ENCODE results near the gene FAM181B. TPM values are rescaled to one million over a fixed set of nuclear protein-coding genes. Genes with fewer than 3 reads are reported as not detected.

The FAM181B gene
- total and polyA plus RNA-seq, 3 donors from 2014 or later = 0.45 to 1.2 (median 1.1) TPM

DNA sequence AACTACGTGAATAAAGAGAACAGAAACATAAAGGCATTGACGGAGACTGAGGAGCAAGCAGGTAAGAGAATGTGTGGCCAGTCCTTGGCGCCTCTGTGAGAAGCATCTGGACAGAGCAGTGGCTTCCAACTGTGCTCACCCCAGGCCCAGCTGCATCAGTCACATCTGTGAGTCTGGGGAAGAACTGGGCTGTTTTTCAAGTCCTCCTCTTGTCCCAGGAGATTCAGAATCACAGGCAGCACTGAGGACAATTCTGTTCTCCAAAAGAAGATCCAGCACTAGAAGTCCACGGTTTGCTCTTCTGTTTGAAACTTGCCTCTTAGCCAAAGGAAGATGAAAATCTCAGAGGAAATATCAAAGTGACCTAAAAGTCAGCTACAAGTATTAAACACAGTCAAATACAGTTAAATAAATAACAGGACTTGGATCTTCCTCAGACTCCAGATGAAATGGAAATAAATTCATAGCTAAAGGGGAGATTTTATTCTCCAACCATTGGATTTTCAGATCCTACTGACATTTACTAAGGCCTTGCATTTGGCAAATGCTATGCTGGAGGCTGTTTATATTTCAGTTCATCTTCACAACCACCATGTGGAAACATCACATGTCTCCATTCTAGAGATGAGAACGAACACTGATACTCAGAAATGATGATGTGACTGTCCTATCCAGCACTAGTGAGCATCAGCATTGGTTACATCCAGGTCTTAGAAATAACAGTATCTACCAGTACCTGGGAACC lies 14.1 kb downstream of the FAM181B start:
- 66 to 74% methylated on average over 5 of the region's 5 CpGs for WGBS, 2 donors
- DNase-seq = no peak
- no peaks in the 10 kb centered on the region for H3K9me3 ChIP-seq
- no peaks in the 10 kb centered on the region for H3K27me3 ChIP-seq
- no peak overlapping the region for H3K4me3 ChIP-seq
- H3K4me1 ChIP-seq = no peaks in the 10 kb centered on the region
- no peaks in the 10 kb centered on the region for H3K36me3 ChIP-seq (ENCODE audit: low read depth, missing control alignments)
- TF ChIP-seq POLR2A (IDR thresholded peaks at IDR 0.05) = no peak
- TF ChIP-seq, protein P1, sequence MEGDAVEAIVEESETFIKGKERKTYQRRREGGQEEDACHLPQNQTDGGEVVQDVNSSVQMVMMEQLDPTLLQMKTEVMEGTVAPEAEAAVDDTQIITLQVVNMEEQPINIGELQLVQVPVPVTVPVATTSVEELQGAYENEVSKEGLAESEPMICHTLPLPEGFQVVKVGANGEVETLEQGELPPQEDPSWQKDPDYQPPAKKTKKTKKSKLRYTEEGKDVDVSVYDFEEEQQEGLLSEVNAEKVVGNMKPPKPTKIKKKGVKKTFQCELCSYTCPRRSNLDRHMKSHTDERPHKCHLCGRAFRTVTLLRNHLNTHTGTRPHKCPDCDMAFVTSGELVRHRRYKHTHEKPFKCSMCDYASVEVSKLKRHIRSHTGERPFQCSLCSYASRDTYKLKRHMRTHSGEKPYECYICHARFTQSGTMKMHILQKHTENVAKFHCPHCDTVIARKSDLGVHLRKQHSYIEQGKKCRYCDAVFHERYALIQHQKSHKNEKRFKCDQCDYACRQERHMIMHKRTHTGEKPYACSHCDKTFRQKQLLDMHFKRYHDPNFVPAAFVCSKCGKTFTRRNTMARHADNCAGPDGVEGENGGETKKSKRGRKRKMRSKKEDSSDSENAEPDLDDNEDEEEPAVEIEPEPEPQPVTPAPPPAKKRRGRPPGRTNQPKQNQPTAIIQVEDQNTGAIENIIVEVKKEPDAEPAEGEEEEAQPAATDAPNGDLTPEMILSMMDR (IDR thresholded peaks at IDR 0.05) = no peak
- H3K27ac ChIP-seq = no peak overlapping the region
- intact Hi-C loops (cut with DNase I; ENCODE audit: low total_unique reads) = no loop called here

DNA sequence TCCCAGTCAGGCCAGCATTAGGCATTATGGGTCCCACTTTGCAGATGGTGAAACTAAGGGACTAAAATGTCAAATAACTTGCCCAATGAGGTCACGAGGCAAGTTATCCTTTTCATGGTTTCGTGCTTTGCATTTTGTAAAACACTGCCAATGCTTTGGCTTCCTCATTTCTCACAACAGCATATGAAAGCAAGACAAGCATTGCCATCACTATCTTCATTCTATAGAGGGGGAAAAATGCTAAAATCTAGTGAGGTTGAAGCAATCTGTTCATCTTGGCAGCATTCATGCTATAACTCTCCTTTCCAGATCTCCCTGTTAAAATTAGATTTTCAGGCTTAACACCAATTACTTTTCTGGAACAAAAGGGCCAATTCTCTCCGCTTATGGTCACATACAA lies 14.8 kb downstream of the FAM181B start:
- Histone ChIP-seq H3K4me3 (no peak overlapping the region), H3K27ac (no peak overlapping the region), H3K27me3 (no peaks in the 10 kb centered on the region), H3K36me3 (ENCODE audit: low read depth, missing control alignments) (no peaks in the 10 kb centered on the region), H3K9me3 (no peaks in the 10 kb centered on the region), H3K4me1 (no peaks in the 10 kb centered on the region)
- intact Hi-C loops (cut with DNase I; ENCODE audit: low total_unique reads) = no loop called here
- TF ChIP-seq POLR2A (IDR thresholded peaks at IDR 0.05) = no peak
- TF ChIP-seq, protein P1 (IDR thresholded peaks at IDR 0.05) = no peak
- DNase-seq = no peak
- 47 to 54% methylated on average over 3 of the region's 3 CpGs for WGBS, 2 donors

DNA sequence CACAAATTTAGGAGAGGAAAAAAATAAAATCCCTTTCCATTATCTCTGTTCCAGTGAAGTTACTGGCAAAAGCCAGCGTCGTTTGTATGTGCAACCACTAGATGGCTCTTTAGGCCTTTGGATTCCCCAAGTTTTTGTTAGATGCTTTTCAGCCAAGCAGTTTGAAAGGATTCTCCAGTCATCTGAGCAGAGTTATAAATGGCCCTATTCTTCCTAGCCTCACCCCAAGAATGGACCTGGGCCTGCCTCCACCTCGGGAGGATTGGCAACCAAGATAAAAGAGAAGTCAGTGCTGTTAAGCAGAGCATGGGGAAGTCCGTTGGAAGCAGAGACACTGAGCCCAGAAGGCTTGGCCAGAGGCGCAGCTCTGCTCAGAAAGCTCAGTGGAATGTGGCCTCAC lies 15.4 kb downstream of the FAM181B start:
- no peaks in the 10 kb centered on the region for H3K36me3 ChIP-seq (ENCODE audit: low read depth, missing control alignments)
- no peak overlapping the region for H3K27ac ChIP-seq
- H3K27me3 ChIP-seq = no peaks in the 10 kb centered on the region
- no peaks in the 10 kb centered on the region for H3K9me3 ChIP-seq
- H3K4me1 ChIP-seq = no peaks in the 10 kb centered on the region
- intact Hi-C loops (cut with DNase I; ENCODE audit: low total_unique reads) = no loop called here
- no peak for TF ChIP-seq POLR2A (IDR thresholded peaks at IDR 0.05)
- TF ChIP-seq, protein P1 (IDR thresholded peaks at IDR 0.05) = peak; percentile 52 to 79 (median 69)
- DNase-seq = peak; percentile 47
- 29 to 44% methylated on average over 5 of the region's 5 CpGs for WGBS, 2 donors
- no peak overlapping the region for H3K4me3 ChIP-seq

DNA sequence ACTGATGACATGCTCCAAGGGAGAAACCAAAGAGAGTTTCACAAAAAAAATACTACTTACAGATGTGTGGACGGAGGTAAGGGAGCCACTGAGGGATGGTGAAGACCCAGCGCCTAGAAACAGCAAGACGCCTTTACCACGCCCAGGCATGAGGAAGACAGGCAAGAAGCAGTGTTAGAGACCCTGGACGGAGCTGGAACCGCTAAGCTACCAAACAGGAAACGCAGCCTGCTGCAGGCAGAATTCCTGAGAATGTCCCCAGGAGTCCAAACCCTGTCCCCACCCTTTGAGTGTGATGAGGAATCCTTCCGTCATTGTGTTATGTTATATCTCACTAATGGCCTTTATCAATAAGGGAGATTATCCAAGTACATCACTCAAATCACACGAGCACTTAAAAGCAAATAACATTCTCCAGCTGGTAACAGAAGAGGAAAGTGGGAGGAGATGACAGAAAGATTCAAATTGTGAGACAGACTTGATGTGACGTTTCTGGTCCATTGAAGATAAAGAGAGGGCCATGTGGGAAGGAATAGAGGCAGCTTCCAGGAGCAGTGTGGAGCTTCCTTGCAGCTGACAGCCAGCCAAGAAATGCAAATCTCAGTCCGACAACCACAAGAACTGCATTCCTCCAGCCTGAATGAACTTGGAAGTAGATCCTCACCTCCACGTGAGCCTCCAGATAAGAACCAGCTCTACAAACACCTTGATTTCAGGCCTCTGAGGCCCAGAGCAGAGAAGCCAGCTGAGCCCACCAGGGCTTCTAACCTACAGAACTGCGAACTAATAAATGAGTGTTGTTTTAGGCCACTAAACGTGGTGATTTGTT lies 19.1 kb downstream of the FAM181B start:
- TF ChIP-seq POLR2A (IDR thresholded peaks at IDR 0.05) = no peak
- TF ChIP-seq, protein P1 (IDR thresholded peaks at IDR 0.05) = no peak
- Histone ChIP-seq H3K4me3 (no peak overlapping the region), H3K27me3 (no peaks in the 10 kb centered on the region), H3K4me1 (no peaks in the 10 kb centered on the region), H3K36me3 (ENCODE audit: low read depth, missing control alignments) (no peaks in the 10 kb centered on the region), H3K9me3 (no peaks in the 10 kb centered on the region), H3K27ac (no peak overlapping the region)
- 77 to 85% methylated on average over 14 of the region's 14 CpGs for WGBS, 2 donors
- no peak for DNase-seq
- intact Hi-C loops (cut with DNase I; ENCODE audit: low total_unique reads) = no loop called here
